Measurements from ENCODE around the gene CARHSP1. TPM values are rescaled to one million over a fixed set of nuclear protein-coding genes. Genes with fewer than 3 reads are reported as not detected.

The CARHSP1 gene
- total RNA-seq, 1 experiment from 2014 or later = 44.7 TPM

DNA sequence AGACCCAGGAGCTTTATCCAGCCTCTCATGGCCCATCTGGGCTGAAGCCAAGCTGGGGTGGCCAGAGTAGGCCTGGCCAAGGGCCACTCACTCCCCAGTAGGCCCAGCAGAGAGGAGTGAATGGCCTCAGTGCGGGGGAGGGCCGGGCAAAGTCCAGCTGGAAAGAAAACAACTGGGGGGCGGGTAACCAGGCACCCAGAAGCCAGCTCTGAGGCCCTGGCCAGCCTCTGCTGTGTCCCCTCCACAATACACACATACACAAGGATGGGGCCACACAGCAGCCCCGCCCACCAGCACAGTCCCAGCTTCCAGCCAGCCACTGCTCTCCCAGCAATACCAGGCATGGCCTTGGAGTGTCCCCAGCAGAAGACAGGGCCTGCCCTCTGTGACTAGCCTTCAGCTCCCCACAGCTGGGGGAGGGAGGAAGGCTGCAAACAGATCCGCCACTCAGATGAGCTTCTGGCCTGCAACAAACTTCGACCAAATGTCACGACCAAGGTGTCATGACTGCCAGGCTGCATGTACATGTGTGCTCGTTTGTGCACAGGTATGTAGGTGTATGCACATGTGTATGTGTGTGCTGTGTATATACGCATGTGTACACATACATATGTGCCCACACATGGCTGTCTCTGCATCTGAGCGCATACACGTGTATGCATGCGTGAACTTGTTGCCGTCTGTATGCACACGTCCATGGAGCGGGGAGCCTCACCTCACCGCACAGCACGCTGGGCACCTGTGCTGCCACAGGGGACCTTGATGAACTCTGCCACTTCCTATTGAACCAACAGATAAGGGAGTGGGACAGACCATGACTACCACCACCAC, 5.0 kb downstream of the CARHSP1 start:
- in situ Hi-C loops (cut with HindIII; ENCODE audit: low pct_unique_long_range_greater_than_20kb, low sequenced_read_pairs) = no loop called here
- no peak for DNase-seq (ENCODE audit: low read depth, low spot score)

DNA sequence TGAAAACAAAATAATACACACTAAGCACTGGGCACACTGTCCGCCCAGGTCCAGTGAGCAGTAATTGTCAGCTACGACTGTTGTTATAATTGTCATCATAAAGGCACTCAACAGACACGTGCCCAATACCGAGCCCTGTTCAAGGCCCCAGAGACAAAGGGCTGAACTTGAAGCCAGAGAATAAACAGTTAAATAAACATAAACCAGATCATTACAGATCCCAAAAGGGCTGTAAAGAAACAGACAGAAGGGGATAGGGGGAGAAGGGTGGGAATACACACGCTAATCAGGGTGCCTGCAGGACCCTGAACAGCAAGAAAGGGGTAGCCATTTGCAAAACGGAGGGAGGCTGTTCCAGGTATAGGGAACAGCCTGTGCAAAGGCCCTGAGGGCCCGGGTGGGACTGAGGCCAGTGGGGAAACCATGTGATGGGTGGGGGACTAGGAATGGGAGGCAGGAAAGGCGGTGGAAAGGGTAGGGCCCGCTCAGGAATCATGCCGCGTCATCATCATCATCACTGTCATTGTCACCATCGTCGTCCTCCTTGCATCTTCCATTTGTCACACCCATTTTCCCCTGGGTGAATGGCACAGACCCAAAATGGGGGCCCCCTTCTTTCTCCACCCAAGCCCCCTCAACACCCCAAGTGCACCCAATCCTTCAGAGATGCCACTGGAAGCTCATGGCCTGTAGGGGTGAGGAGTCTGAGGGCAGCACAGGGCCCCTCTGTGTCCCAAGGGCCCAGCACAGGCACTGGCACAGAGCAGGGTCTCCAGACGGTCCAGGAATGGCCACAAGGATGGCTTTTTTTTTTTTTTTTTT, 6.3 kb downstream of the CARHSP1 start:
- no peak for DNase-seq (ENCODE audit: low read depth, low spot score)
- in situ Hi-C loops (cut with HindIII; ENCODE audit: low pct_unique_long_range_greater_than_20kb, low sequenced_read_pairs) = no loop called here

DNA sequence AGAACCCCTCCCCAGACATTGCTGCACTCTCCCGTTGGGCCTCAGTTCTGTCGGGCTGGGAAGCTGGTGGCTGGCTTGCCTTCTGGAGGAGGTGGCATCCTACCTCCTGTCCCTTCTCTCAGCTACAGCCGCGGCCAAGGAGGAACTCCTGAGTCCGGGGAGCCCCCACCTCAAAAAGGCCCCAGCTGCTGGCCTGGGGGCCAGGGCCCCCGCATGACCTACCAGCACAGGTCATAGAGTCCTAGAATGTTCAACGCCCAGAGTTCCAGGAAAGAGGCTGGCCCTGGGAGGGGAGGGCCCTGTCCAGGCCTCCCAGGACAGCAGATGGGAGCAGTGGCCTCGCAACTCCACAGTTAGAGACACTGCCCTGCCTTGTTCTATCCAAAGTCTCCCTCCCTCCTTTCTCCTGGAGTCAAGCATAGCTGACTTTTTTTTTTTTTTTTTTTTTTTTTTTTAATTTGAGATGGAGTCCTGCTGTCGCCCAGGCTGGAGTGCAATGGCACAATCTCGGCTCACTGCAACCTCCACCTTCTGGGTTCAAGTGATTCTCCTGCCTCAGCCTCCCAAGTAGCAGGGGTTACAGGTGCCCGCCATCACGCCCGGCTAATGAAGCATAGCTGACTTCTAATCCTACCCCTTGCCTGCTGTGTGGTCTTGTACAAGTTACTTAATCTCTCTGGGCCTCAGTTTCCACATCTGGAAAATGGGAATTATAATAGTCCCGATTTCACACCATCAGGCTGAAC, 7.1 kb downstream of the CARHSP1 start:
- no peak for DNase-seq (ENCODE audit: low read depth, low spot score)
- in situ Hi-C loops (cut with HindIII; ENCODE audit: low pct_unique_long_range_greater_than_20kb, low sequenced_read_pairs) = no loop called here

DNA sequence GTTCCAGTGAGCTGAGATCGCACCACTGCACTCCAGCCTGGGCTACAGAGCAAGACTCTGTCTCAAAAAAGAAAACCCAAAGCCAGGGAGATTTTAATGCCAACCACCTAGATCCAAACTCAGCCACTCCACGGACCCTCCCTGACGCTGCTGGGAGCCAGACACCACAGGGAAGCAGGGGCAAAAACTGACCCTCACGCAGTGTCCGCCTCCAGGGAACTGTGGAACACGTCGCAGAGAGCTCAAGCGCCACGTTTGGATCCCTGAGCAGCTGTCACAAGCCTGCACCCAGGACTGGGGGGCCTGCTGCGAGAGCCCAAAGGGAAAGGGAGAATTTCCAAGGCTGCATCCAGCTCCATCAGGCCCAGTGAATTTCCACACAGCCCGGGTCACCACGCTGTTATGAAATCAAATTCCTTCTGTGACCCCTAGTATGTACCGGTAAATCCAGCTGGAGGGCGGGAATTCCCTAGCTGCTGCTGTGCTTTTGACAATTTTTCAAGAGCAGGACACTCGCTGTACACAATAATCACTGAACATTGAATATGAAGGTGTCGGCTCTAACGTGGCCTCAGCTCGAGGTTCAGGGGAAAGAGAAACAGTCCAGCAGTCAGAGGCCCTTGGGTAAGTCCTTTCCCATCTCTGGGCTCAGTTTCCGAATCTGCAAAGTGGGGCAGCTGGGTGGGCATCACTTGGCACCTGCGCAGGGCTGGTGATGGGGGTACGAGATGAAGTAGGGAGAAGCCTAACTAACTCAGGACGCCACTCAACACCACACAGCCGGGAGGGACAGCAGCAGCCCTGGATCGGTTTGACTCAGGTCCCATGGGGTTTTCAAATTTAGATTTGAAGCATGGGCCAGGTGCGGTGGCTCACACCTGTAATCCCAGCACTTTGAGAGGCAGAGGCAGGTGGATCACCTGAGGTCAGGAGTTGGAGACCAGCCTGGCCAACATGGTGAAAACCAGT, 8.6 kb downstream of the CARHSP1 start:
- in situ Hi-C loops (cut with HindIII; ENCODE audit: low pct_unique_long_range_greater_than_20kb, low sequenced_read_pairs) = no loop called here
- DNase-seq (ENCODE audit: low read depth, low spot score) = no peak

DNA sequence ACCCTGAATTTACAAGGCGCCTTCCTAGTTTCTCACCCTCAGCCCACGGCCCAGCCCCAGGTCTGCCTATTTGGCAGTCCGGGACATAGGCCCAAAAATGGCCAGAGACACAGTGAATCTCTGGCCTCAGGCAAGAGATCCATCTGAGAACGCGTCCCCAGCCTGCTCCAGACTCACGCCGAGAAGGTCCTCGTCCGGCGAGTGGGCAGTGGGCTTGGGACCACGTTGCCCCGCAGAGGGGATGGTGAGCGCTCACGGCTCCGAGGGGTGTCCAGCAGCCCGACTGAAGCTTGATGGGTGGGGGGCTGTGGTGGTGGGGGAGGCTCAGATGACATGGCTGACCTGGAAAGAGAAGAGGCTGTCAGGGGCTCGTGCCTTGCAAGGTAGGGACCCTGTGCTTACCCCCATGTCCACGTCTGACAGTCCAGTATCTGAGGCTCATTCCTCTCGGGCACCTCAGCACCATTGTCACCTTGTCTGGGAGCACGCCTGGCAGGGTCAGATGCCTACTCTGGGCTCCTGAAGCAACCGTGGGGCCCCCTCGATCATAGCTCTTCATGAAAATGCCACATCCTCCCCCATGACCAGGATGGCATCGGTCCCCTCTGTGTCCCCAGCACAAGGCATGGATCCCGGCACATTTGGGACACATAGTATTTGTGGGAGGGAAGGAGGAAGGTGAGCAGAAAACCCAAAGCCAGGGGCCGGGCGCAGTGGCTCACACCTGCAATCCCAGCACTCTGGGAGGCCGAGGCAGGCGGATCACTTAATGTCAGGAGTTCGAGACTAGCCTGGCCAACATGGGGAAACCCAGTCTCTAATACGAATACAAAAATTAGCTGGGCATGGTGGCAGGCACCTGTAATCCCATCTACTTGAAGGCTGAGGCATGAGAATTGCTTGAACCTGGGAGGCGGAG, 9.6 kb downstream of the CARHSP1 start:
- in situ Hi-C loops (cut with HindIII; ENCODE audit: low pct_unique_long_range_greater_than_20kb, low sequenced_read_pairs) = no loop called here
- no peak for DNase-seq (ENCODE audit: low read depth, low spot score)

DNA sequence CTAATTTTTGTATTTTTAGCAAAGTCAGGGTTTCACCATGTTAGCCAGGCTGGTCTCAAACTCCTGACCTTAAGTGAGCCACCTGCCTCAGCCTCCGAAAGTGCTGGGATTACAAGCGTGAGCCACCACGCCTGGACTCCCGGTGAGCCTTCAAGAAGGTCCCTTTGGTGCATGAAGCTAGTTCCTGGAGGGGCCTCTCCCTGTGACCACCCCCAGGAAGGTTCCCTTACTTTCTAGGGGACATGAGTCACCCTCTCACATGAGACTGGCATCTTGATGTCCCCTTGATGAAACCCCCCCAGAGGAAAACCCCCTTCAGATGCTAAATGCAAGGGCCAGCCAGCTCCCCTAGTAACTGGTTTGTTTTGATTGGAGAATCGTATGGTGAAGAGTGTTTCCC, 12.8 kb downstream of the CARHSP1 start:
- DNase-seq (ENCODE audit: low read depth, low spot score) = no peak
- in situ Hi-C loops (cut with HindIII; ENCODE audit: low pct_unique_long_range_greater_than_20kb, low sequenced_read_pairs) = no loop called here

DNA sequence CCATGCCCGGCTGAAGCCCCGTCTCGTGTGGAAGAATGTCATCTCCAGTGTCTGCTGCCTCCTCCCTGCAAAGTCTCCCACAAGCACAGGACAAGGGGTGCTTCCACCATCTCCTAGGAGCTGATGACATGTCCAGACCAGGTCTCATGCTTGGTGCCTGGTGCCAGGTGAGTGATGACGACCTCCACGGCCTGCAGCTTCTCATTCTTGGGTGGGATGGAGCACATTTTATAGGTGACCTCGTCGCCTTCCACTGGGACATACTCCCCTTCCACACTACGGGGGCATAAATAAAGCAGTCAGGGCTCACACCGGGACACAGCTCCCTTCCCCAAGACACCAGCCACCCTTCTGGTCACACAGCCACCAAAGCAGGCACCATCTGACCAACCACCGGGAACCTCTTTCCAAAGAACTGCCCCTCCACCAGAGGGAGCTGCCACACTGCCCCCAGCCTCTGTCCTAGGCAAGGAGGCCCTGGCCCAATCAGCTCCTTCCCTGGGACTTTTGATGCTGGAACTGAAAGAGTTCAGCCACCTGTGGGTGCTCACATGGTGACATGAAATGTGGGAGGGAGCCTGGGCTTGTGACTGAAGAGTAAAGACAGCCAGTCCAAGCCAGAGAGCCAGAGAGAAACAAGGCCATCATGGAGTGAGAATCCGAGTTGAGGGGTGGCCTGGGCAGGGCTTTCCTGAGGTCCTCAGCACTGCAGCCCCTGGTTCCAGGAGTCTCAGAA, 13.6 kb downstream of the CARHSP1 start:
- in situ Hi-C loops (cut with HindIII; ENCODE audit: low pct_unique_long_range_greater_than_20kb, low sequenced_read_pairs) = no loop called here

DNA sequence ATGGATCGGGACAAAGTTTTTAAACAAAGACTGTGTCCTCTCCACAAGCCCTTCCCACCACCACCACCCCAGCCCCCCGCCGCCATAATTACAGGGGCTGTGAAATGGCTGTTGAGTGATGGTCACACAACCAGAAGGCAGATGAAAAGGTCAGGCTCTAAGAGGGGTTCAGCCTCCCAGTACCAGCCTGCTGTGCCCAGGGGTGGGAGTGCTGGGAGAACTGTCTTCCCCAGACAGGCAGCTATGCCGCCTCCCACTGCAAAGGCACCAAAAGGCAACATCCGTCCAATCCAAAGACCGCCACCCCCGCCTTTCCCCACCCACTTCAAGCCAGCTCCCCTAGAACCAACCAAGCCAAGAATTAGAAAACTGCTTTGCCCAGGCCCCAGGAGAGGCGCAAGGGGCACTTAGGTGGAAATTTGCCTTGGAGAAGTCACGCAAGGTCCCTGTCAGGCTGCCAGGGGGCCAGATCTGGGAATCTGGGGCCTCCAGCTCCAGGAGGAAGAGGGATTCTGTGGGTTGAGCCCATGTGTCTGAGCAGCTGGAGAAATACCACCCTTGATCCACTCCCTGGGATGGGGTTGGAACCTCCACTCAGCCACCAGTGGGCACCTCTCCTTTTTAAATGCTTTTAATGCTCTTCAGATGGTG, 14.4 kb downstream of the CARHSP1 start:
- no peak for DNase-seq (ENCODE audit: low read depth, low spot score)
- in situ Hi-C loops (cut with HindIII; ENCODE audit: low pct_unique_long_range_greater_than_20kb, low sequenced_read_pairs) = no loop called here

More for the DNA sequence above, 13.6 kb downstream of the CARHSP1 start:
- DNase-seq (ENCODE audit: low read depth, low spot score) = no peak

DNA sequence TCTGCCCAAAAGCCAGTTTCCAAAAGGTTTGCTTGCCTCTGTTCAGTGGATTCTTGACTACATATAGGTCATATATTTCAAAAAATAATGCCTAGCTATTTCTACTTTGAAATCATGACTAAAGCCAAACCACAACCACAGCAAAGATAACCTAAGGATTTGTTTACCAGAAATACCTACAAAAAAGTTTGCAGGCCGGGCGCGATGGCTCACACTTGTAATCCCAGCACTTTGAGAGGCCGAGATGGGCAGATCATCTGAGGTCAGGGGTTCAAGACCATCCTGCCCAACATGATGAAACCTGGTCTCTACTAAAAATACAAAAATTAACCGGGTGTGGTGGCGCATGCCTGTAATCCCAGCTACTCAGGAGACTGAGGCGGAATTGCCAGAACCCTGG, 15.2 kb downstream of the CARHSP1 start:
- in situ Hi-C loops (cut with HindIII; ENCODE audit: low pct_unique_long_range_greater_than_20kb, low sequenced_read_pairs) = no loop called here

DNA sequence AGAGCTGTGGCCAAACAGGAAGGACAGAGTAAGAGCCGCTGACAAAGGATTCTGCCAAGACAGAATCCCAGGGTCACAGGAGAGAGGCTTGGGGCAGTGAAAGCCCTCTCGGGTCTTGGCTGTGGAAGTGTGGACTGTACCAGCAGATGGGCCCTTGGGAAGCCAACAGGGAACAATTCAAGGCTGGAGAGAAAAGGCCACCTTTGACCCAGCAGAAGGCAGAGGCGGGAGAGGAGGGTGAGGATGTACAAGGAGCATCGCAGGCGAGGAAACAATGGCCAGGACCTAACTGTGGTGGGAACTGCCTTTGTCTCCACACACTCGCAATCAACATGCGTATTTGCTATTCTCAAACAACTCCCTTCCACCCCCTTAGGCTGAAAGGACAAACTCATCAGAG, 15.7 kb downstream of the CARHSP1 start:
- in situ Hi-C loops (cut with HindIII; ENCODE audit: low pct_unique_long_range_greater_than_20kb, low sequenced_read_pairs) = no loop called here
- no peak for DNase-seq (ENCODE audit: low read depth, low spot score)

More for the DNA sequence above, 15.2 kb downstream of the CARHSP1 start:
- DNase-seq (ENCODE audit: low read depth, low spot score) = no peak

DNA sequence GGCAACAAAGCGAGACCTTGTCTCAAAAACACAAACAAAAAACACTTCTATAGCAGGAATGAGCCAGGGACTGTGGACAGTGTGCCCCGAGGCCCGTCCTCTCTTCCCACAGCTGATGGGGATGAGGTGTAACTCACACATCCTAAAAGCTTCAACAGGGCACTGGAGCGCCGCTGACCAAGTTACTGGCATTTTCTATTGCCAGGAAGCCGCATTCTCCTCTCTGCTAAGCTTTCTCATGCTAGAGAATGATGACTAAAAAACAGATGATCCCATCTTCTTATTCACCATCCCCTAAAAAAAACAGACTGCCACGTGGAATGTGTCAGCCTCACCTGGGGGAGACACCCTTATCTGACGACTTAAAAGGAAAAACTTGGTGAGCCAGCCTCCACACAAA, 16.3 kb downstream of the CARHSP1 start:
- no peak for DNase-seq (ENCODE audit: low read depth, low spot score)
- in situ Hi-C loops (cut with HindIII; ENCODE audit: low pct_unique_long_range_greater_than_20kb, low sequenced_read_pairs) = no loop called here

DNA sequence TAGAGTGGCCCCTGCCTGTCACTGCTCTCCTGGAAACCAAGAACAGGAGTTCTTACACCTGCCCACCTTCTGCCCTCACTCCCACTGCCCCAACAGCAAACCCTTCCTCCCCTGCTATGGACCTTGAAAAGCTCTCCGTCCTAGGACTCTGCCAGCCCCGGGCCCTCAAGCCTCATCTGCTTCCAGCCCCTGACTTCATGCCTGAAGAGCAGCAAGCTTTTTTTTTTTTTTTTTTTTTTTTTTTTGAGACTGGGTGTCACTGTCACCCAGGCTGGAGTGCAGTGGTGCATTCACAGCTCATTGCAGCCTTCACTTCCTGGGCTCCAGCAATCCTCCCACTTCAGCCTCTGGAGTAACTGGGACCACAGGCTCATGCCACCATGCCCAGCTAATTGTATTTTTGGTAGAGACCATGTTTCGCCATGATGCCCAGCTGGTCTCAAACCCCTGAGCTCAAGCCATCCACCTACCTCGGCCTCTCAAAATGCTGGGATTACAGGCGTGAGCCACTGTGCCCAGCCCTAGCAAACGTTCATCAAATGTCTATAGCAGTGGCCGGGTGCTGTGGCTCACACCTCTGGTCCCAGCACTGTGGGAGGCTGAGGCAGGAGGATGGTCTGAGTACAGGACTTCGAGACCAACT, 16.9 kb downstream of the CARHSP1 start:
- no peak for DNase-seq (ENCODE audit: low read depth, low spot score)
- in situ Hi-C loops (cut with HindIII; ENCODE audit: low pct_unique_long_range_greater_than_20kb, low sequenced_read_pairs) = no loop called here

DNA sequence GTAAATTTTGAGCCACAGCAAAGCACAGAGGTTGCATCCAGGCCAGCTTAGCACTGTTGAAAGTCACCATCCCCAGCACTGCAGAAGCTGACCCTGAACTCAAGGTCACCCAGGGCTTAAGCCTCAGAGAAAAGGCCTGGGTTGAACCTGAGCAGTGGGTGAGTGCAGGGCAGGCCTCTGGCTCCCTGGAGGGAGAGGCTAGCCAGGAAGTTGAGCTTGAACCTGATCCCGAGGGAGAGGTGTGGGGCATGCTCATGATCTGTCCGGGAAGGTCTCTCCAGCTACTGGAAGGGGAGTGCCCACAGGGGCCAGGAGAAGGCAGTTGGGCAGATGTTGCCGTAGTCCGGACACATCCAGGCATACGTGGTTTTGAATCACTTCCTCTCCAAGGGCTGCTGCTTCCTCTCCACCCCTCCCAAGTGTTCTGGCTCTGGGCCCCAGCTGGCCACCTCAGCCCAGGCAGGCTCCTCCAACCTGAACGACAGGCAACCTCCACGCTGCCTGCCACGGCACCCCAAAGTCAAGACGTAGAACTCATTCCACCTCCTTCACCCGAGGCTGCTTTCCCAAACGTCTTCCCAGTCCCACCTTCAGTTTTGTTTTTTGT, 18.4 kb downstream of the CARHSP1 start:
- in situ Hi-C loops (cut with HindIII; ENCODE audit: low pct_unique_long_range_greater_than_20kb, low sequenced_read_pairs) = no loop called here
- no peak for DNase-seq (ENCODE audit: low read depth, low spot score)

DNA sequence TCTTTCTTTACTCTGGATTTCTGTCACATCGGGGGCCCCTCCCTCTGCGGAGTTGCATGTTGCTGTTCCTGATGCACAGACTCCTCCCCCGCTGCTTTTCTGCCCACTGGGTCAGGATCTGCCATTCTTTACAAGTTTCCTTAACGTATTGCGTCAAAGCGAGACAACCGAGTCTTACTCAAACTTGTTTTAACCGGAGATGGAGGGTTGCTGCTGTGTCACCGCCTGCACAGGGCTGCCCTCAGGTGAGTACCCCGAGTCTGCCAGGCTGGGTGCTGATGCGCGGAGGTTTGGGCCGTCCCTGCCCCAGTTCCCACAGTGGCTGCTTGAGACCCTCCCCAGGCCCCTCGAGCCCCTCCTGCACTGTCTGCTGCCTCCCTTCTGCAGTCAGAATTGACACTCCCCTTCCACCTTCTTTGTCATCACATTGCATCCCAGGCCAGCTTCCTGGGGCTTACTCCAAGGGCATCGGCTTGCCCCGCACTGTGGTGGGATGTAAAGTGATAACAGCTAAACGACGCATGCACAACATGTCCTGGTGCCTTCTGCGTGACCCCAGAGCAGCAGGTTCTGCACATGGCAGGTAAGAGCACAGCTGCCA, 19.3 kb downstream of the CARHSP1 start:
- no peak for DNase-seq (ENCODE audit: low read depth, low spot score)
- in situ Hi-C loops (cut with HindIII; ENCODE audit: low pct_unique_long_range_greater_than_20kb, low sequenced_read_pairs) = no loop called here
